Brain microvascular endothelial cell (primary cell): ENCODE measurements around the gene DCDC2.

ENCODE experiments used
- DNase-seq: peaks from one replicate; pipeline ENCODE4 v3.0.0-alpha.2; 2020
- H3K27ac ChIP-seq: fragments of 250-450 bp; sonication (Bioruptor Pico); 2 replicates; pipeline ENCODE4 v1.5.1; 2020; ENCODE audit warnings: mild to moderate bottlenecking, moderate library complexity
- H3K27me3 ChIP-seq: fragments of 250-450 bp; sonication (Bioruptor Pico); replicated peaks from 2 replicates; pipeline ENCODE4 v1.5.1; 2020; ENCODE audit warnings: mild to moderate bottlenecking
- H3K36me3 ChIP-seq: fragments of 250-450 bp; sonication (Bioruptor Pico); replicated peaks from 2 replicates; pipeline ENCODE4 v1.5.1; 2020; ENCODE audit warnings: mild to moderate bottlenecking
- H3K4me3 ChIP-seq: 2 replicates; pipeline ENCODE4 v1.5.1; 2011; ENCODE audit warnings: low read depth, mild to moderate bottlenecking, control low read depth, low read length, moderate library complexity
- in situ Hi-C: cut with HindIII; loops from 2 replicates; pipeline ENCODE4 v1.10.0; 2017; ENCODE audit warnings: low sequenced_read_pairs, low pct_ligation_motif_present
- TF ChIP-seq, protein P1 (sequence below): IDR thresholded peaks from 2 replicates; pipeline ENCODE4 v1.5.1; 2011; ENCODE audit warnings: low read depth, mild to moderate bottlenecking, moderate library complexity, low read length, control low read depth, inconsistent platforms; ENCODE audit errors: missing control alignments

DCDC2 gene

DNA sequence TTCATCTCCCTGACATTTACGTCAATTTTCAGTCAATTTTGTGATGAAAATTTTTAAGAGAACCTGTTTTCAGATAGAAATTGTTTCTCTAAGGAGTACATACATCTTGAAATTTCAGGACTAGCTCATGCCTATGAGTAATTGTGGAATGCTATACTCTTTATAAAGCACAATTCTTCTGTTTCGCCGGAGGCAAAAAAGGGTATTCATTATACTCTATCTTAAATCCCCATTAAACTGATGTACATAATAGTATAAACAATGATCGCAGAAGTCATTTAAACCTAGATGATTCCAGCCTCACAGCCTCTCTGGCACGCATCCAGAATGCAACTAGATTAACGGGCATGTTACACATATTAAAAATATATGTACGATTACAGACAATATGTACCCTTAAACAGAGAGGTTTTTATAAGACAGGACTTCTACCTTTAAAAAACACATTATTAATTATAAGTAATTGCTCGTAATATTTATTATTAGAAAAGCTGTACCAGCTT lies 169.2 kb downstream of the DCDC2 start:
- H3K36me3 ChIP-seq = no peaks in the 10 kb centered on the region
- in situ Hi-C loops = no loop called here
- no peak for DNase-seq
- H3K27me3 ChIP-seq = no peaks in the 10 kb centered on the region
- TF ChIP-seq, protein P1, sequence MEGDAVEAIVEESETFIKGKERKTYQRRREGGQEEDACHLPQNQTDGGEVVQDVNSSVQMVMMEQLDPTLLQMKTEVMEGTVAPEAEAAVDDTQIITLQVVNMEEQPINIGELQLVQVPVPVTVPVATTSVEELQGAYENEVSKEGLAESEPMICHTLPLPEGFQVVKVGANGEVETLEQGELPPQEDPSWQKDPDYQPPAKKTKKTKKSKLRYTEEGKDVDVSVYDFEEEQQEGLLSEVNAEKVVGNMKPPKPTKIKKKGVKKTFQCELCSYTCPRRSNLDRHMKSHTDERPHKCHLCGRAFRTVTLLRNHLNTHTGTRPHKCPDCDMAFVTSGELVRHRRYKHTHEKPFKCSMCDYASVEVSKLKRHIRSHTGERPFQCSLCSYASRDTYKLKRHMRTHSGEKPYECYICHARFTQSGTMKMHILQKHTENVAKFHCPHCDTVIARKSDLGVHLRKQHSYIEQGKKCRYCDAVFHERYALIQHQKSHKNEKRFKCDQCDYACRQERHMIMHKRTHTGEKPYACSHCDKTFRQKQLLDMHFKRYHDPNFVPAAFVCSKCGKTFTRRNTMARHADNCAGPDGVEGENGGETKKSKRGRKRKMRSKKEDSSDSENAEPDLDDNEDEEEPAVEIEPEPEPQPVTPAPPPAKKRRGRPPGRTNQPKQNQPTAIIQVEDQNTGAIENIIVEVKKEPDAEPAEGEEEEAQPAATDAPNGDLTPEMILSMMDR = no peak
- H3K27ac ChIP-seq = no peak overlapping the region
- no peak overlapping the region for H3K4me3 ChIP-seq

DNA sequence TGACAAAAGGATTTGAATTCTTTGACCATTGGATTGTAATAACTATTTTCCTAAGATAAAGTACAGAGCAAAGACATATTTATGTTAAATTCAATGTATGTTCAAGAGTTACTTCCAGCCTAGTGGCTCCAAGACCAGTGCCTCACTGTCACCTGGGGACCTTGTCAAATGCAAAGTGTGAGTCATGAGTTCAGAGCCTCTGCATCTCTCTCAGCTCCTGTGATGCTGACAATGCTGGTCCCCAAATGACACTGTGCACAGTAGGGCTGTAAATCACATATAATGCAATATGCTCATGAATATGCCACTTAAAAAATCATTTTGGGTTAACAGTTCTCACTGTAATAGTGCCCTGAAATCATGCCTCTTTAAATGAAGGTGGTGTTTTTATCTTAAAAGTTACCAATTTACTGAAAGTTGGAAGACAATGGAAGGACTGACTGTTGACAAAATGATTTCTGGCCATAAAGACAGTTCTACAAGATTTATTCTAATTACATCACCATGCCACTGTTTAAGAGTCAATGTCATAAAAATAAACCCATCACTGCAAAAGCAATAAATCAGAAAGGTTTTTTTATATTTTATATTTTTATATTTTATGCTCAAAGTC lies 169.8 kb downstream of the DCDC2 start:
- no peak overlapping the region for H3K27ac ChIP-seq
- in situ Hi-C loops = no loop called here
- no peaks in the 10 kb centered on the region for H3K27me3 ChIP-seq
- no peak for DNase-seq
- no peaks in the 10 kb centered on the region for H3K36me3 ChIP-seq
- no peak overlapping the region for H3K4me3 ChIP-seq
- TF ChIP-seq, protein P1 = no peak

DNA sequence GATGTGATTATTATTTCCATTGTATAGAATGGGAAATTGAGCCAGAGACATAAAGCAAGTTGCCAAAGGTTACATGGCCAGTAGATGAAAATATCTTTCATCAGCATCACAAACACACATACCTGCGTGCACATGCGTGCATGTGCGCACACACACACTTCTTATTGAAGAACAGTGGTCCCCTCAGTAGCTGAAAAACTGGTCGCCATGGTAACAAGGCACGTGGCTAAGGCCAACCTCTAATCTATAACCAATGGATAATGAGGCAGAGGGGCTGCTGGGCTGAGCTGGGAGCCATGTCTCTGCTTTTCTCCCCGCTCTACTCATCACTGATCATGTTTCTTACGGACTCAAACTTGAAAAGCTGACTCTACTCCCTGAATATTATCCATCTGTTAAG lies 171.5 kb downstream of the DCDC2 start:
- TF ChIP-seq, protein P1 = no peak
- no peaks in the 10 kb centered on the region for H3K36me3 ChIP-seq
- no peak for DNase-seq
- no peaks in the 10 kb centered on the region for H3K27me3 ChIP-seq
- in situ Hi-C loops = no loop called here
- no peak overlapping the region for H3K27ac ChIP-seq
- no peak overlapping the region for H3K4me3 ChIP-seq

DNA sequence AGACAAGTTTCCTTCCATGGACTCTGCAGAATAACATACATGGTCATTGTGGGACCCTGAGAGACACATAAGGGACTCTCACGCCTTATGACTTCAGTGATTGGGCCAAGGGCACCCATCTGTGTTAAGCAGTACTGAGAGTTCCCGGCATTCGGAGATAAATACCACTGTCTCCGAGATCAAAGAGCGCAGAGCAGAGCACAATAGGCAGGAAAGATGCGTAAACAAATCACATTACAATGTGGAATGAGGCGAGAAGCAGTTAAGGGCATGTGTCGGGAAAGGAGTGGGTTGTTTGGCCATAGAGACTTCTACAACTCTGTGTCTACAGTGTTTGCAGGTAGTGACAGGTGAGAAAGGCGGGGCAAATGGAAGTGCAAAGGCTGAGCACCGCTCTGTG lies 174.3 kb downstream of the DCDC2 start:
- in situ Hi-C loops = no loop called here
- H3K27ac ChIP-seq = no peak overlapping the region
- H3K4me3 ChIP-seq = no peak overlapping the region
- H3K36me3 ChIP-seq = no peaks in the 10 kb centered on the region
- no peak for DNase-seq
- no peaks in the 10 kb centered on the region for H3K27me3 ChIP-seq
- TF ChIP-seq, protein P1 = no peak

DNA sequence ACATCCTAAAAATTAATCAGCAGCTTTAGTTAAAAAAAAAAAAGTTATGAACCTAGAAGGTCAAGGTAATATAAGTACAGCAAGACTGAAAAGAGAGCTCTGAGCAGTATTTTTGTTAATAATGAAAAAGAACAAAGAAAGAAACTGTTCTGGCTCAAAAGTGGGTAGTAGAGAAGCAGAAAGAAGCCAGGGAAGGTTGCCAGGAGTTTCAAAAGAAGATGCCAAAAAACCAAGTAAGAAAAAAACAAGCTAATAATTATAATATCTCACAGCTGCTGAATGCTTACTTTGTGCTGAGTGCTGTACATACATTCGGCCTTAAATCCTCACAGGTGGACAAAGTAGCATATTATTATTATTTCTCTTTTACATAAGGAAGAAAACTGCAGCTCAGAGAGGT lies 200.0 kb downstream of the DCDC2 start:
- Histone ChIP-seq H3K27me3 (no peaks in the 10 kb centered on the region), H3K27ac (no peak overlapping the region), H3K36me3 (no peaks in the 10 kb centered on the region), H3K4me3 (no peak overlapping the region)
- TF ChIP-seq, protein P1 = no peak
- no peak for DNase-seq
- in situ Hi-C loops = no loop called here

DNA sequence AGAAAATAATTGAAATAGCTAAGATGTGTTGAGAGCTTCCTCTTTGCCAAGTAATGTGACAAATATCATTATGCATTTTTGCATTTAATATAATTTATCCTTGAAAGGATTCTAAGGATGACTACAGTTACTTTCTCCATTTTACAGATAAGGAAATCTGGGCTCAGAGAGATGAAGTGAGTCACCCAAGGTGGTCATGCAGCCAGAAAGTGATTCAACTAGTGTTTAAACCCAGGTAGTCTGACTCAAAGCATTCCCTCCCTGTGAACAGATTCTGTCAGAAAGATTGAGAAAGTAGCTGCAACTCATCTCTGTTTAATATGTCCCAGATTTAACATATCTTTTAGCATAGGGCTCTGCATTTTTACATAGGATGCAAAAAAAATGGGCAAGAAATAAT lies 203.7 kb downstream of the DCDC2 start:
- no peak overlapping the region for H3K4me3 ChIP-seq
- H3K27me3 ChIP-seq = no peaks in the 10 kb centered on the region
- no peak for DNase-seq
- TF ChIP-seq, protein P1 = no peak
- in situ Hi-C loops = no loop called here
- H3K27ac ChIP-seq = no peak overlapping the region
- H3K36me3 ChIP-seq = no peaks in the 10 kb centered on the region
